Cardiac atrium fibroblast (primary cell): ENCODE results near the gene ZNF677. TPM values are rescaled to one million over a fixed set of nuclear protein-coding genes. Genes with fewer than 3 reads are reported as not detected.

Experiments used
- total RNA-seq: library from RNA; depleted of rRNA; stranded (reverse); fragments of >200 nt; gene quantifications from 2 replicates; pipeline ENCODE4 v1.2.3, GENCODE V29; 2015

ZNF677 gene
- total RNA-seq: 14.6 and 19.1 TPM in 2 replicates

GRCh38 chr19:53254411-53255341, at the start of gene ZNF677:
ZNF677 (minus strand) TSS chr19:53254873; CDS start chr19:53251550, 3,323 bp downstream.

GRCh38 chr19:53267623-53268022, 12.9 kb upstream of the ZNF677 start, which contains the start of gene VN1R4:
VN1R4 (minus strand) TSS chr19:53267723; CDS start chr19:53267665, 58 bp downstream.

GRCh38 chr19:53257715-53258342, 3.2 kb upstream of the ZNF677 start, which contains the start of gene VN1R2:
VN1R2 (plus strand) TSS chr19:53258292; CDS start chr19:53258376, 84 bp downstream.

GRCh38 chr19:53192771-53193534, 61.7 kb downstream of the ZNF677 start, which contains the start of gene ZNF665:
ZNF665 (minus strand) TSS chr19:53193358; CDS start chr19:53182898, 10,460 bp downstream.

Other genes with a start within 250 kb of the ZNF677 start
- not detected in 2 replicates for gene ERVV-1, start 241.0 kb downstream of the ZNF677 start, total RNA-seq
- not detected in 2 replicates for gene ERVV-2, start 210.1 kb downstream of the ZNF677 start, total RNA-seq
- 21.5 and 26.9 TPM in 2 replicates for gene ZNF160, start 151.5 kb downstream of the ZNF677 start, total RNA-seq
- gene ZNF415, start 122.0 kb downstream of the ZNF677 start, total RNA-seq: 1.5 and 4.3 TPM in 2 replicates
- gene ZNF347, start 95.8 kb downstream of the ZNF677 start, total RNA-seq: 2.9 TPM in 2 replicates
- 3.1 and 3.9 TPM in 2 replicates for gene ZNF665, start 61.5 kb downstream of the ZNF677 start, total RNA-seq
- not detected in 2 replicates for gene VN1R2, start 3.4 kb upstream of the ZNF677 start, total RNA-seq
- gene VN1R4, start 12.8 kb upstream of the ZNF677 start, total RNA-seq: not detected in 2 replicates
- gene ZNF845, start 78.9 kb upstream of the ZNF677 start, total RNA-seq: 3.8 and 4.9 TPM in 2 replicates
- 1.4 and 3.2 TPM in 2 replicates for gene ZNF525, start 110.8 kb upstream of the ZNF677 start, total RNA-seq
- gene ZNF765, start 140.3 kb upstream of the ZNF677 start, total RNA-seq: 5.4 and 13.0 TPM in 2 replicates
- gene ZNF761, start 177.1 kb upstream of the ZNF677 start, total RNA-seq: 8.7 and 9.2 TPM in 2 replicates
- 2.0 and 2.1 TPM in 2 replicates for gene ZNF813, start 212.9 kb upstream of the ZNF677 start, total RNA-seq